Neural progenitor cell (in vitro differentiated cells): Measurements from ENCODE around the gene HAAO. TPM values are rescaled to one million over a fixed set of nuclear protein-coding genes. Genes with fewer than 3 reads are reported as not detected.

Experiments
- DNase-seq: peaks from one replicate; pipeline ENCODE4 v3.0.0-alpha.2; 2016; ENCODE audit warnings: low spot score
- H2AFZ ChIP-seq: fragments of 200-600 bp; sonication (generic); replicated peaks from 2 replicates; pipeline ENCODE4 v1.6.1; 2016; ENCODE audit warnings: antibody characterized with exemption
- H3F3A ChIP-seq: fragments of 200-600 bp; sonication (generic); 2 replicates; pipeline ENCODE4 v1.6.1; 2016; ENCODE audit warnings: antibody characterized with exemption, low read depth
- H3K27ac ChIP-seq: fragments of 200-600 bp; sonication (generic); 2 replicates; pipeline ENCODE4 v1.5.1; 2016; ENCODE audit warnings: mild to moderate bottlenecking
- H3K27me3 ChIP-seq: fragments of 200-600 bp; sonication (generic); 2 replicates; pipeline ENCODE4 v1.6.1; 2016; ENCODE audit warnings: mild to moderate bottlenecking, moderate library complexity
- H3K36me3 ChIP-seq: fragments of 200-600 bp; sonication (generic); 2 replicates; pipeline ENCODE4 v1.5.1; 2016
- H3K4me1 ChIP-seq: fragments of 200-600 bp; sonication (generic); 2 replicates; pipeline ENCODE4 v1.6.1; 2016; ENCODE audit warnings: mixed run types
- H3K4me2 ChIP-seq: fragments of 200-600 bp; sonication (generic); 2 replicates; pipeline ENCODE4 v1.6.1; 2016
- H3K4me3 ChIP-seq: fragments of 200-600 bp; sonication (generic); 2 replicates; pipeline ENCODE4 v1.5.1; 2016
- H3K79me2 ChIP-seq: fragments of 200-600 bp; sonication (generic); 2 replicates; pipeline ENCODE4 v1.6.1; 2016; ENCODE audit warnings: low read depth
- H3K9ac ChIP-seq: fragments of 200-600 bp; sonication (generic); 2 replicates; pipeline ENCODE4 v1.6.1; 2016
- H3K9me3 ChIP-seq: fragments of 200-600 bp; sonication (generic); 2 replicates; pipeline ENCODE4 v1.5.1; 2016; ENCODE audit warnings: low read depth
- H4K20me1 ChIP-seq: fragments of 200-600 bp; sonication (generic); 2 replicates; pipeline ENCODE4 v1.6.1; 2016; ENCODE audit warnings: low read depth
- H3K27ac Mint-ChIP-seq: 3 replicates; pipeline ENCODE4 v1.8.0; 2021; ENCODE audit warnings: mixed read lengths
- H3K27me3 Mint-ChIP-seq: 2 replicates; pipeline ENCODE4 v1.8.0; 2022; ENCODE audit warnings: low read depth, mild to moderate bottlenecking, inconsistent platforms, moderate library complexity, mixed read lengths; ENCODE audit not compliant: insufficient read depth
- H3K36me3 Mint-ChIP-seq: 3 replicates; pipeline ENCODE4 v1.8.0; 2021; ENCODE audit warnings: mixed read lengths
- H3K4me1 Mint-ChIP-seq: 3 replicates; pipeline ENCODE4 v1.8.0; 2021; ENCODE audit warnings: mixed read lengths
- H3K4me3 Mint-ChIP-seq: 3 replicates; pipeline ENCODE4 v1.8.0; 2021; ENCODE audit warnings: mild to moderate bottlenecking, moderate library complexity, mixed read lengths
- H3K9me3 Mint-ChIP-seq: 3 replicates; pipeline ENCODE4 v1.8.0; 2020; ENCODE audit warnings: mixed read lengths
- CTCF ChIP-seq: fragments of 200-600 bp; sonication (generic); IDR thresholded peaks from 2 replicates; pipeline ENCODE4 v1.5.1; 2017; ENCODE audit warnings: antibody characterized with exemption, mild to moderate bottlenecking
- EZH2 ChIP-seq: fragments of 200-600 bp; sonication (generic); IDR thresholded peaks from 2 replicates; pipeline ENCODE4 v1.6.1; 2017; ENCODE audit warnings: antibody characterized with exemption, mild to moderate bottlenecking, moderate library complexity
- EZH2phosphoT487 ChIP-seq: fragments of 200-600 bp; sonication (generic); IDR thresholded peaks from 2 replicates; pipeline ENCODE4 v1.6.1; 2017; ENCODE audit warnings: antibody characterized with exemption
- total RNA-seq: library from RNA; depleted of rRNA; stranded (reverse); fragments of >200 nt; gene quantifications from 2 replicates; pipeline ENCODE4 v1.2.3, GENCODE V29; 2015; ENCODE audit warnings: low replicate concordance

The HAAO gene
- total RNA-seq, 1 donor from 2014 or later: 0.77 TPM

GRCh38 chr2:42812899-42813479, 20.6 kb upstream of the HAAO start:
- TF ChIP-seq CTCF (peak; percentile 57), EZH2phosphoT487 (no peak)
- no peaks in the 10 kb centered on the region for H3K36me3 ChIP-seq
- Mint-ChIP-seq H3K27me3 (peaks cover 15% of the 10 kb centered on the region), H3K4me3 (no peak overlapping the region), H3K4me1 (peaks cover 22% of the 10 kb centered on the region), H3K9me3 (peaks cover 25% of the 10 kb centered on the region), H3K27ac (no peak overlapping the region), H3K36me3 (peaks cover 8% of the 10 kb centered on the region)
- no peaks in the 10 kb centered on the region for H3K79me2 ChIP-seq
- no peaks in the 10 kb centered on the region for H4K20me1 ChIP-seq
- H2AFZ ChIP-seq: no peak overlapping the region
- H3K9ac ChIP-seq: no peak overlapping the region
- H3K27me3 ChIP-seq: peaks cover 11% of the 10 kb centered on the region
- H3K27ac ChIP-seq: no peak overlapping the region
- H3K9me3 ChIP-seq: no peaks in the 10 kb centered on the region
- H3K4me1 ChIP-seq: peaks cover 7% of the 10 kb centered on the region
- DNase-seq: no peak
- no peak overlapping the region for H3K4me3 ChIP-seq
- H3F3A ChIP-seq: peaks cover 34% of the 10 kb centered on the region
- no peak overlapping the region for H3K4me2 ChIP-seq

DNA sequence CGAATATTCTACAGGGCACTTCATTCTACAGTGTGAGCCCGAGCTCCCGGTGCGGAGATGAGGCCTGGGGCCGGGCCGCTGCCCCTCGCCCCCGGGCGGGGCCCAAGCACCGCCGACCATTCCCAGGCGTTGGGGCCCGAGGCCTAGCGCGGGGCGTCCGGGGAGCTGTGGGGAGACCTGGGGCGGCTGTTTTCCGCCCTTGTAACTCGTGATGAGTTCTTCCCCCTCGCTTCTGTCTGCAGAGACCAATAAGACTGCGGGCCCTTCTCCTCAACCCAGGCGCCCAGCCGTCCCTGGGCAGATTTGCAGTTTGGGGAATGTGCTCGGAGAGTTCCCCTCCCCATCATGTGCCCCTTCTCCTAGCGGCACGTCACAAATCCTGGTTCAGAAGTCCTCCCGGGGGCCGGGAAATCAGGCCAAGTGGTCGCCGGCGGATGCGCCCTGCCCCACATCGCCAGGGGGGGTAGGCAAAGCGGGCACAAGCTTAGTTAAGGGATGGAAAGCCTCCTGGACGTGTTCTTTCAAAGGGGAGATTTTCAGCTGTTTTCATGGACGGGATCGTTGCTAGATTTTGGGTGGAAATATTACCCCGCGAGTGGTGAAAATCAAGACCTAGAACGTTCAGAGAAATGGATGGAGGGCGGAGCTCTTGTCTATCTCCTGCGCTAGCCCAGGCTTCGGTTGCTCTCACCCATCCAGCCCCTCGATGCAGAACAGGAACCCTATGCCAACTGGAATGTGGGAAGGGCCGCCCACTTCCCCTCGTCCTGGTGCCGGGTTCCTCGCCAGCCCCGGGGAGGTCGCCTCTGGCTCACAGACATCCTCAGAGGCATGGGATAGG, 18.8 kb upstream of the HAAO start:
- peak; percentile 81 for DNase-seq
- peak overlapping the region; percentile 79 for H3K4me2 ChIP-seq
- H3K9me3 ChIP-seq: no peaks in the 10 kb centered on the region
- Mint-ChIP-seq H3K27me3 (peaks cover 15% of the 10 kb centered on the region), H3K4me1 (peaks cover 22% of the 10 kb centered on the region), H3K9me3 (peaks cover 21% of the 10 kb centered on the region), H3K4me3 (peak overlapping the region; percentile 93), H3K27ac (peak overlapping the region; percentile 98), H3K36me3 (peaks cover 8% of the 10 kb centered on the region)
- H3K9ac ChIP-seq: no peak overlapping the region
- no peak overlapping the region for H3K27ac ChIP-seq
- H4K20me1 ChIP-seq: no peaks in the 10 kb centered on the region
- H3K36me3 ChIP-seq: no peaks in the 10 kb centered on the region
- peaks cover 7% of the 10 kb centered on the region for H3K4me1 ChIP-seq
- H2AFZ ChIP-seq: peak overlapping the region; percentile 84
- H3K27me3 ChIP-seq: peaks cover 16% of the 10 kb centered on the region
- peak overlapping the region; percentile 62 for H3K4me3 ChIP-seq
- H3K79me2 ChIP-seq: no peaks in the 10 kb centered on the region
- no peak for TF ChIP-seq EZH2
- no peak for TF ChIP-seq CTCF
- no peak for TF ChIP-seq EZH2phosphoT487
- peaks cover 34% of the 10 kb centered on the region for H3F3A ChIP-seq

- peaks cover 15% of the 10 kb centered on the region for H3K27me3 Mint-ChIP-seq
- H3F3A ChIP-seq: peaks cover 34% of the 10 kb centered on the region
- peaks cover 8% of the 10 kb centered on the region for H3K36me3 Mint-ChIP-seq
- H3K27ac ChIP-seq: peak overlapping the region; percentile 84
- no peaks in the 10 kb centered on the region for H3K36me3 ChIP-seq
- peak overlapping the region; percentile 84 for H2AFZ ChIP-seq
- H3K4me2 ChIP-seq: peak overlapping the region; percentile 79
- H3K4me3 ChIP-seq: peak overlapping the region; percentile 62
- DNase-seq: peak; percentile 93
- no peaks in the 10 kb centered on the region for H3K79me2 ChIP-seq
- H3K9me3 Mint-ChIP-seq: peaks cover 21% of the 10 kb centered on the region
- peak overlapping the region; percentile 77 for H3K9ac ChIP-seq
- H3K27ac Mint-ChIP-seq: peak overlapping the region; percentile 98
- peaks cover 22% of the 10 kb centered on the region for H3K4me1 Mint-ChIP-seq
- H4K20me1 ChIP-seq: no peaks in the 10 kb centered on the region
- H3K27me3 ChIP-seq: peaks cover 16% of the 10 kb centered on the region
- peak overlapping the region; percentile 93 for H3K4me3 Mint-ChIP-seq
- peaks cover 7% of the 10 kb centered on the region for H3K4me1 ChIP-seq
- TF ChIP-seq CTCF (no peak), EZH2phosphoT487 (peak; percentile 38), EZH2 (peak; percentile 31)
- H3K9me3 ChIP-seq: no peaks in the 10 kb centered on the region
These were observed 18.0 kb upstream of the HAAO start for GRCh38 chr2:42810121-42810970.
